Liver (tissue), 9 donors: ENCODE data around the gene CYB561A3. TPM values are rescaled to one million over a fixed set of nuclear protein-coding genes. Genes with fewer than 3 reads are reported as not detected.

Experiments
- DNase-seq: peaks from one replicate; pipeline ENCODE4 v3.0.0-alpha.2; 2017; ENCODE audit warnings: low spot score
- H3K27ac ChIP-seq, 2 donors: one replicate each; pipeline ENCODE4 v1.7.0; 2013; ENCODE audit warnings: inconsistent platforms in 2 of 2, low read length in 2 of 2, control low read depth in 1 of 2, low read depth in 1 of 2, mild to moderate bottlenecking in 1 of 2
- H3K27me3 ChIP-seq, 4 donors: one replicate each; pipeline versions ENCODE4 v1.6.1 to v1.7.0; 2013; ENCODE audit warnings: low read length in 3 of 4, inconsistent platforms in 1 of 4, mild to moderate bottlenecking in 1 of 4, moderate library complexity in 1 of 4; ENCODE audit not compliant: control insufficient read depth in 4 of 4, insufficient read depth in 4 of 4
- H3K36me3 ChIP-seq, 4 donors: one replicate each; pipeline versions ENCODE4 v1.6.1 to v1.7.0; 2013; ENCODE audit warnings: low read length in 3 of 4, mild to moderate bottlenecking in 3 of 4, low read depth in 1 of 4, moderate library complexity in 1 of 4; ENCODE audit not compliant: control insufficient read depth in 4 of 4, insufficient read depth in 3 of 4
- H3K4me1 ChIP-seq, 4 donors: one replicate each; pipeline versions ENCODE4 v1.6.1 to v1.7.0; 2013; ENCODE audit warnings: low read length in 3 of 4, mild to moderate bottlenecking in 3 of 4, moderate library complexity in 1 of 4; ENCODE audit not compliant: control insufficient read depth in 4 of 4, insufficient read depth in 4 of 4
- H3K4me3 ChIP-seq, 3 donors: one replicate each; pipeline versions ENCODE4 v1.6.1 to v1.7.0; 2013; ENCODE audit warnings: low read length in 3 of 3, control low read depth in 1 of 3, low read depth in 1 of 3, mild to moderate bottlenecking in 1 of 3
- H3K9ac ChIP-seq, 2 donors: one replicate each; pipeline ENCODE4 v1.7.0; 2013; ENCODE audit warnings: low read length in 2 of 2, mild to moderate bottlenecking in 2 of 2, moderate library complexity in 2 of 2, control low read depth in 1 of 2, low read depth in 1 of 2
- H3K9me3 ChIP-seq, 4 donors: one replicate each; pipeline versions ENCODE4 v1.6.1 to v1.7.0; 2013; ENCODE audit warnings: low read length in 3 of 4; ENCODE audit not compliant: control insufficient read depth in 4 of 4
- ATF3 ChIP-seq: IDR thresholded peaks from 2 replicates; pipeline ENCODE4 v1.6.1; 2016; ENCODE audit warnings: antibody characterized with exemption
- CTCF ChIP-seq: fragments of 150-350 bp; IDR thresholded peaks from 2 replicates; pipeline ENCODE4 v1.5.1; 2017; ENCODE audit warnings: improper control_type of control experiment, low read depth, low read length; ENCODE audit not compliant: missing input control
- FOXA1 ChIP-seq: IDR thresholded peaks from 2 replicates; pipeline ENCODE4 v1.6.1; 2016; ENCODE audit warnings: antibody characterized with exemption
- GABPA ChIP-seq, 2 donors: IDR thresholded peaks in 1 of 2; conservative IDR thresholded peaks in 1 of 2; 2 replicates each; pipeline ENCODE4 v1.6.1; 2016; ENCODE audit warnings: antibody characterized with exemption in 2 of 2, mild to moderate bottlenecking in 1 of 2, moderate library complexity in 1 of 2
- HNF4A ChIP-seq, 2 donors: conservative IDR thresholded peaks; 2 replicates each; pipeline ENCODE4 v1.6.1; 2016; ENCODE audit warnings: antibody characterized with exemption in 2 of 2, mild to moderate bottlenecking in 2 of 2
- HNF4G ChIP-seq: IDR thresholded peaks from 2 replicates; pipeline ENCODE4 v1.6.1; 2016; ENCODE audit warnings: antibody characterized with exemption
- JUND ChIP-seq, 2 donors: IDR thresholded peaks; 2 replicates each; pipeline ENCODE4 v1.6.1; 2016; ENCODE audit warnings: antibody characterized with exemption in 2 of 2
- MAX ChIP-seq: IDR thresholded peaks from 2 replicates; pipeline ENCODE4 v1.6.1; 2016; ENCODE audit warnings: antibody characterized with exemption
- NR2F2 ChIP-seq: IDR thresholded peaks from 2 replicates; pipeline ENCODE4 v1.6.1; 2016; ENCODE audit warnings: antibody characterized with exemption
- RAD21 ChIP-seq, 2 donors: IDR thresholded peaks; 2 replicates each; pipeline ENCODE4 v1.6.1; 2016; ENCODE audit warnings: antibody characterized with exemption in 2 of 2, mild to moderate bottlenecking in 2 of 2
- REST ChIP-seq: IDR thresholded peaks from 2 replicates; pipeline ENCODE4 v1.6.1; 2016; ENCODE audit warnings: antibody characterized with exemption, mild to moderate bottlenecking
- RXRA ChIP-seq, 2 donors: IDR thresholded peaks; 2 replicates each; pipeline ENCODE4 v1.6.1; 2017 to 2018; ENCODE audit warnings: antibody characterized with exemption in 2 of 2, mild to moderate bottlenecking in 1 of 2
- TAF1 ChIP-seq: conservative IDR thresholded peaks from 2 replicates; pipeline ENCODE4 v1.6.1; 2016; ENCODE audit warnings: antibody characterized with exemption, mild to moderate bottlenecking
- YY1 ChIP-seq: IDR thresholded peaks from 2 replicates; pipeline ENCODE4 v1.6.1; 2016; ENCODE audit warnings: antibody characterized with exemption, mild to moderate bottlenecking
- ZBTB33 ChIP-seq: IDR thresholded peaks from 2 replicates; pipeline ENCODE4 v1.6.1; 2016; ENCODE audit warnings: antibody characterized with exemption
- WGBS: extraction: QIAGEN DNeasy Blood & Tissue Kit; methylation state at CpG from one replicate; pipeline ENCODE4 v1.1.7; 2013; 5-methylcytosine and 5-hydroxymethylcytosine counted together
- polyA plus RNA-seq, 2 donors: library from polyadenylated mRNA; stranded (reverse) in 1 of 2; unstranded in 1 of 2; fragments of 200-250 nt in 1 of 2; fragments of >200 nt in 1 of 2; fragmentation: Nextera tagmentation in 1 of 2; extraction: Ambion mirVana in 1 of 2; gene quantifications; one replicate each; pipeline versions ENCODE4 v1.2.1 to v1.2.3, GENCODE V29; 2013 to 2015
- total RNA-seq, 2 donors: library from RNA; depleted of rRNA; stranded (reverse); fragments of >200 nt; gene quantifications; one replicate each; pipeline ENCODE4 v1.2.3, GENCODE V29; 2014
- donor health status: healthy.
- donor health status: healthy.
- donor health status: healthy.
- donor health status: healthy.
- donor health status: healthy.

The CYB561A3 gene
- total and polyA plus RNA-seq, 4 donors, result 20.2 to 36.5 (median 28.4) TPM

- TF ChIP-seq CTCF, result no peak
- TF ChIP-seq HNF4G, result no peak
- TF ChIP-seq ZBTB33, result no peak
Observed at GRCh38 chr11:61310749-61311148, 50.9 kb downstream of the CYB561A3 start (continued).

- H3K36me3 ChIP-seq, result peaks cover 27 to 93% (median 85%) of the 10 kb centered on the region in 4 donors
- TF ChIP-seq FOXA1 (no peak), ATF3 (no peak), NR2F2 (no peak), RXRA (IDR thresholded peaks at IDR 0.05) (no peak), REST (no peak), TAF1 (no peak), GABPA (IDR thresholded peaks at IDR 0.05 in 1 of 2, conservative IDR thresholded peaks at IDR 0.05 in 1 of 2) (no peak), YY1 (no peak), HNF4A (conservative IDR thresholded peaks at IDR 0.05) (no peak), RAD21 (IDR thresholded peaks at IDR 0.05) (no peak), MAX (no peak), ZBTB33 (no peak), JUND (IDR thresholded peaks at IDR 0.05) (no peak)
- no peaks in the 10 kb centered on the region for H3K9me3 ChIP-seq
- H3K27ac ChIP-seq, result no peak overlapping the region
- H3K4me3 ChIP-seq, result no peak overlapping the region
- H3K27me3 ChIP-seq, result no peaks in the 10 kb centered on the region
- DNase-seq, result no peak
- no peak overlapping the region for H3K9ac ChIP-seq
- 95% methylated on average over 7 of the region's 7 CpGs for WGBS
- H3K4me1 ChIP-seq, result no peaks in the 10 kb centered on the region
Observed at GRCh38 chr11:61309739-61310138, 51.9 kb downstream of the CYB561A3 start.
